HG03354 (cell line): ENCODE data around the gene TRERF1.

Experiments
- ATAC-seq: cut with Tn5 transposase; IDR thresholded peaks from one replicate; pipeline ENCODE4 v1.9.1; 2021; ENCODE audit warnings: mild to moderate bottlenecking; ENCODE audit not compliant: unreplicated experiment, poor library complexity, severe bottlenecking

Gene TRERF1

GRCh38 chr6:42375007-42375635 is 76.6 kb downstream of the TRERF1 start:
- no peak for ATAC-seq

GRCh38 chr6:42374018-42374669 is 77.6 kb downstream of the TRERF1 start:
- ATAC-seq = no peak

DNA sequence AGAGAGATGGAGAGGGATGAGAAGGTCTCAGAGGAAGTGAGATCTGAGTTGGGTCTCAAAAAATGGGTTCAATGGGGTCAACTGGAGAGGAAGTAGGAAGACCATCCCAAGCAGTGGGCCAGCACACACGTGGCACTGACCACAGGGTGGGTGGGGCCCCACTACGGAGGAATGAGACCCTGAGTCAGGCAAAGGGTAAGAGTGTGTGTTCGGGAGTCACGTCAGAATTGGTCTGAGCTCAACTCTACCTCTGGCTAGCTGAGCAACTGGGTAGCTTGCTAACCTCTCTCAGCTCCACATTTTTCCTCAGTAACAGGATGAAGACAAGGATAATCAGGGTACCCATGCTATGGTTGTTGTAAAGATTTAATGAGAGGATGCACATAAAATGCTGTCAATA is 79.0 kb downstream of the TRERF1 start:
- ATAC-seq = no peak

GRCh38 chr6:42370323-42370985 is 81.3 kb downstream of the TRERF1 start:
- ATAC-seq = no peak

DNA sequence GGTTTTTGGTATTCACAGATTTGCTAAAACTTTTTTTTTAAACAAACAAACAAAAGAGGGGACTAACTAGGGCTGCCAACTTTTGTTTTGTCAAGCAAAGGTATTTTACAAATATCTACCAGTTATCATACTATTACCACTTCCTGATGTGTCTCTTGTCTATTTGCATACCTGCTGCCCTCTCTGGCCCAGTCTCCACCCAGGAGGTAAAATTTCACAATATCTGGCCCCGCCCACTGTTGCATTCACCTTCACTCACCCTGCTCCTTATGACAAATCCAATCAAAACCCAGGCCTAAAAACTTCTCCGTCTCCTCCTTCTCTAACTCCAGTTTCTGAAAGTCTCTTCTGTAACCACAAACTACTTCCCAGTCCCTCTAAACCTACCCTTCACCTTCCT is 82.2 kb downstream of the TRERF1 start:
- ATAC-seq = no peak

DNA sequence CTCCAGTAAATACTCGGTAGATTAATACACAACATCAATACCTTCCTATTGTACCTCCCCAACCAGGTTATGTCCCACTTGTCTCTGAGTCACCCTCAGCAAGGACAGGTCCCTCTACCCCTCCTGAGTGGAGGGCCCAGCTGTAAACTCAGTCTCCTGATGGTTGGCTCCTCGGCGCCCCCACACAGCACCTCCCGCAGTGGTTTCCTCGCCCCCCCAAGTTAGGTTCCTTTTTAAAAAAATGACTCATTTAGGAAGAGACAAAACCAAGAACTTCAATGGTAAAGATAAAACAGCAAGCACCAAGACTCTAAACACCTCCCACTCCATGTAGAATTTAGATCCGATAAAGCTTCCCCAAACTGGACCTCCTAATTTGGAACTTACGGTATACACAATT is 83.5 kb downstream of the TRERF1 start:
- ATAC-seq = no peak

DNA sequence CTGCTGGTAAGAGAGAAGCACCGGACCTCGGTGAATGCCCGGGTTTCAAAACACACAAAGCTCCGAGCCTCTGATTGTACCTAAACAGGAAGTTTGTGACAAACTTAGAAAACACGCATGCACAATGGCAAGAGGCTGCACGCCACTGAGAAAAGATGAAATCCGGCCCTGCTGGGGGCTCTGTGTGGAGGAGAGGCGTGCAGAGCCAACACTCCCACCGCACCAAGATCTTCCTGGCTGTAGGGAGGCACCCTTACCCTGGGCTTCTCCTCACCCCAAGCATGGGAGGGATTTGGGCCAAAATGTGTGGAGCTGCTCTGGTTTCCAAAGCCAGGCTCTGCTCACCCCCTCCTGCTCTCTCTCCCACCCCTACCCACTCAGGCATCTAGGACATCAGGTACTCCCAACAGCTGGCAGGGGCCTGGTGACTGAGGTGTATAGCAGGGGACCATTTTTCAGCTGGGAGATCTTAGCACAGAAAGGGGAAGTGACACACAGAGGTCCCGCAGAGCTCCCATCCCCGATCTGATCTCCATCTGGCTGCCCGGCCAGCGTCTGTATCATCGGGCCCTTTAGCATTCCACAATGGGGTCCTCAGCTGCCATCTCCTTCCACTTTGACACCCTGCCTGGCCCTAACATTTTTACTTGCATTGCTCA is 84.2 kb downstream of the TRERF1 start:
- peak; percentile 71 for ATAC-seq

GRCh38 chr6:42366999-42367352 is 84.8 kb downstream of the TRERF1 start:
- no peak for ATAC-seq

DNA sequence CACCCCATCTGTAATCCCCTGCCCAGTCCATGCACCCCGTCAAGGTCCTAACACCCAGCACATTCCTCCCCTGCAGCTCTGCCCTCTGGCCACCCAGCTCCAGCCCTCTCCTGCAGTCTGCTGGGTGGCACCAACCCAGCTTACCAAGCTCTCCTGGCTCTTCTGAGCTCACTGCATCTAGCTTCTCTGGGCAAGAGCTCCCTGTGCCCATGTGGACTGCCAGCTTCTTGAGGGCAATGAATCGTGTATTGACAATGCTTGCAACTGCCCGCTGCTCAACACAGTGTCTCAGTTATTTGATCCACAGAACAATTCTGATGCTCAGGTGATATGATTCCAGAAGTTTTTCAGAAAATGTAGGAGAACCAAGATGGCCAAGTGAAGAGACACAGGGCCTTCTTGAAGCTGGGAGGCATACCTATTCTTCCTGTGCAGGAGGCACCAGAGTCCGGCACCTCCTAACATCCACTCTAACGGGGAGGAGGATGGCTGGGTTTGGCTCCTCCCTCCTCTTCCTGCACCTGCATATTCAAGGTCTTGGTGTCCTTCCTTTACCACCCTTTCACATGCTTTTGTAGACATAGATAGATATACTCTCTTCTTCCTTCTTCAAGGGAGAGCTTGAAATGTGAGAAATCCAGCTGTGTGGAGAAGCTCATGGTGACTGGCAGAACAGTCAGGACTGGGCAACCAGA is 85.6 kb downstream of the TRERF1 start:
- ATAC-seq = no peak

GRCh38 chr6:42365021-42365420 is 86.7 kb downstream of the TRERF1 start:
- ATAC-seq = no peak

GRCh38 chr6:42363926-42364849 is 87.5 kb downstream of the TRERF1 start:
- ATAC-seq = no peak

- no peak for ATAC-seq
These were observed 90.7 kb downstream of the TRERF1 start for GRCh38 chr6:42361036-42361435.

GRCh38 chr6:42359021-42359420 is 92.7 kb downstream of the TRERF1 start:
- no peak for ATAC-seq

- no peak for ATAC-seq
These were observed 96.3 kb downstream of the TRERF1 start for GRCh38 chr6:42355416-42355815.

DNA sequence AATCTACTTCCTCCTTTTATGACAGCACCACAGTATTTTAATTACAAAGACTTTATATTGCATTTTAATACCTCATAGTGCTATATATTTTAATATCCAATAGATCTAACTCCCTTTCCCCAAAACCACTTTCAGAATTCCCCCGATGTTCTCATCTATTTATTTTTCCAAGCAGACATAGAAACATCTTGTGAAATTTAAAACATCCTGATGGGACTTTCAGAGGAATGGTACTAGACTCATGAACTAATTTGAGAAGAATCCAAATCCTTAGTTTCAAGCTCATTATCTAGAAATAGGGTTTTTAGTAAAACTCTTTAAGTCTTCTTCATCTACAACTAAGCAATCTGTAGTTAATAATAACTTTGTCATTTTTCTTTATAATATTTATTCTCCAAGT is 97.0 kb downstream of the TRERF1 start:
- no peak for ATAC-seq

GRCh38 chr6:42352856-42353564 is 98.7 kb downstream of the TRERF1 start:
- no peak for ATAC-seq

- ATAC-seq = no peak
These were observed 100.8 kb downstream of the TRERF1 start for GRCh38 chr6:42350911-42351310.

DNA sequence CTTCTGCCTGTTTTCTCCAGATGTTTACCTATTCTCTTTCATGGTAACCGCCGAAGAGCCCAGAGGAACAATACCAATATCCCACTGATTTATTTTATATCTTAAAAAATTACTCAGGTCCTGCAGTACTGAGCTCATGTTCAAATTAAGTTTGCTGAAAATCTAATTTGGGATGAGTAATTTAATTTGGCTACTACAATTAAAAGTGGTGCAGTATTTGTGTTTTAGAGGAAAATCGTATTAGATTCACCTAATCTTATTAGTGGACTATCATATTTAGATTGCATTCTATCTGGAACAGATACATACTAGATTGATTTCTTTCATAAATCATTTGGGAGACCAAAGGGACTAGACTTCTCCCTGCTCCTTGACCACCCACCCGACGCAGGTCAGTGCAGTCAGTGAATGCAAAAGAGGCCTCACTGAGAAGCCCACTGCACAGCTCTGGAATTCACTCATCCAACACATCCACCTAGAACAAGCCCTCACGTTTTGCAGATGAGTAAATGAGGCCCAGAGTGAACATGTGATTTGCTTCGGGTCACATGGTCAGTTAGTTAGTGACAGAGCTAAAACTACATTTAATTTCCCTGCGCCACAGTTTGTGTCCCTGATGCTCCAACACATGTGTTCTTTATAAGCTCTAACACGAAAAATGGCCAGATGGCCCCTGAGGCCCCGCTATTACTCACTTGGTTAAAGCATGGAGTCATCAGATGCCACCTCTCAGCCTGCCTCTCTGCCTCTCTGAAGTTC is 101.8 kb downstream of the TRERF1 start:
- no peak for ATAC-seq
